Type B pancreatic cell (in vitro differentiated cells): ENCODE data around the gene CCPG1. TPM values are rescaled to one million over a fixed set of nuclear protein-coding genes. Genes with fewer than 3 reads are reported as not detected.

Source experiments
- DNase-seq: peaks from one replicate; pipeline ENCODE4 v3.0.0; 2021; ENCODE audit warnings: mixed read lengths; ENCODE audit not compliant: unreplicated experiment; ENCODE audit errors: extremely low spot score
- H3K27ac Mint-ChIP-seq: 2 replicates; pipeline ENCODE4 v1.8.0; 2021; ENCODE audit warnings: mild to moderate bottlenecking, mixed read lengths
- H3K27me3 Mint-ChIP-seq: 2 replicates; pipeline ENCODE4 v1.8.0; 2021; ENCODE audit warnings: mixed read lengths
- H3K36me3 Mint-ChIP-seq: 2 replicates; pipeline ENCODE4 v1.8.0; 2021; ENCODE audit warnings: mixed read lengths
- H3K4me1 Mint-ChIP-seq: one replicate; pipeline ENCODE4 v1.8.0; 2021; ENCODE audit warnings: mixed read lengths; ENCODE audit not compliant: unreplicated experiment
- H3K4me3 Mint-ChIP-seq: 2 replicates; pipeline ENCODE4 v1.8.0; 2021; ENCODE audit warnings: mild to moderate bottlenecking, mixed read lengths
- H3K9me3 Mint-ChIP-seq: 2 replicates; pipeline ENCODE4 v1.8.0; 2021; ENCODE audit warnings: mixed read lengths
- CTCF ChIP-seq: fragments of 200-600 bp; sonication (generic); conservative IDR thresholded peaks from 2 replicates; pipeline ENCODE4 v1.5.0; 2021; ENCODE audit warnings: antibody characterized with exemption, mild to moderate bottlenecking
- total RNA-seq: library from RNA; stranded (reverse); gene quantifications from 2 replicates; pipeline ENCODE4 v1.2.1, GENCODE V29; 2021; ENCODE audit warnings: low replicate concordance

The CCPG1 gene
- total RNA-seq, 1 donor from 2014 or later, result 26.5 TPM

DNA sequence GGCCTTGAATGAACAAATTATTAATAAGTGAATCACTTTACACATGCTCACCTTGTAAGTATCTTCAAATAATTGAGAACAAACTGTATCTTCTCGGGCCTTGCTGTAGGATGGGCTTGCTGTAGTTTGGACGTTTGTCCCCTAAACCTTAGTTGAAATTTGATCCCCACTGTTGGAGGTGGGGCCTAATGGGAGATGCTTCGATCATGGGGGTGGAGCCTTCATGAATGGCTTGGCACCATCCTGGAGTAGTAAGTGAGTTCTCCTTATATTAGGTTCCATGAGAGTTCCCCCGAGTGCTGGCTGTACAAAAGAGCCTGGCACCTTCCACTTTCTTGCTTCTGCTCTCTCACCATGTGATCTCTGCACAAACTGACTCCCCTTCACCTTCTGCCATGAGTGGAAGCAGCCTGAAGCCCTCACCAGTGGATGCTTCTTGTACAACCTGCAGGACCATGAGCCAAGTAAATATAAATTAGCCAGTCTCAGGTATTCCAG lies 59.8 kb downstream of the CCPG1 start:
- no peak for TF ChIP-seq CTCF
- Mint-ChIP-seq H3K4me1 (no peaks in the 10 kb centered on the region), H3K27ac (no peak overlapping the region), H3K27me3 (no peaks in the 10 kb centered on the region), H3K4me3 (no peak overlapping the region), H3K9me3 (peaks cover 5% of the 10 kb centered on the region), H3K36me3 (peaks cover 13% of the 10 kb centered on the region)
- no peak for DNase-seq

GRCh38 chr15:55344206-55344605 lies 64.0 kb downstream of the CCPG1 start:
- DNase-seq, result no peak
- Mint-ChIP-seq H3K9me3 (no peaks in the 10 kb centered on the region), H3K36me3 (peaks cover 20% of the 10 kb centered on the region), H3K4me1 (no peaks in the 10 kb centered on the region), H3K27ac (no peak overlapping the region), H3K27me3 (no peaks in the 10 kb centered on the region), H3K4me3 (no peak overlapping the region)
- TF ChIP-seq CTCF, result no peak

- no peak overlapping the region for H3K27ac Mint-ChIP-seq
- H3K4me3 Mint-ChIP-seq, result no peak overlapping the region
- no peak for TF ChIP-seq CTCF
- DNase-seq, result no peak
- H3K36me3 Mint-ChIP-seq, result peaks cover 15% of the 10 kb centered on the region
- H3K27me3 Mint-ChIP-seq, result no peaks in the 10 kb centered on the region
- no peaks in the 10 kb centered on the region for H3K9me3 Mint-ChIP-seq
- H3K4me1 Mint-ChIP-seq, result no peaks in the 10 kb centered on the region
Observed at GRCh38 chr15:55343168-55343567, 65.0 kb downstream of the CCPG1 start.

- Mint-ChIP-seq H3K4me1 (no peaks in the 10 kb centered on the region), H3K9me3 (no peaks in the 10 kb centered on the region), H3K4me3 (no peak overlapping the region), H3K36me3 (peaks cover 17% of the 10 kb centered on the region), H3K27me3 (no peaks in the 10 kb centered on the region), H3K27ac (no peak overlapping the region)
- DNase-seq, result no peak
- no peak for TF ChIP-seq CTCF
Observed at GRCh38 chr15:55337160-55337559, 71.0 kb downstream of the CCPG1 start.

GRCh38 chr15:55334997-55335396 lies 73.2 kb downstream of the CCPG1 start:
- no peak for DNase-seq
- H3K27ac Mint-ChIP-seq, result no peak overlapping the region
- TF ChIP-seq CTCF, result no peak
- H3K36me3 Mint-ChIP-seq, result peaks cover 20% of the 10 kb centered on the region
- no peaks in the 10 kb centered on the region for H3K4me1 Mint-ChIP-seq
- no peaks in the 10 kb centered on the region for H3K9me3 Mint-ChIP-seq
- no peaks in the 10 kb centered on the region for H3K27me3 Mint-ChIP-seq
- H3K4me3 Mint-ChIP-seq, result no peak overlapping the region

- H3K36me3 Mint-ChIP-seq, result peaks cover 14% of the 10 kb centered on the region
- no peak overlapping the region for H3K27ac Mint-ChIP-seq
- no peaks in the 10 kb centered on the region for H3K9me3 Mint-ChIP-seq
- no peaks in the 10 kb centered on the region for H3K4me1 Mint-ChIP-seq
- TF ChIP-seq CTCF, result no peak
- no peak for DNase-seq
- no peak overlapping the region for H3K4me3 Mint-ChIP-seq
- H3K27me3 Mint-ChIP-seq, result no peaks in the 10 kb centered on the region
Observed at GRCh38 chr15:55334371-55334770, 73.8 kb downstream of the CCPG1 start.
